Lung (tissue), 12 donors: ENCODE results near the gene ARHGEF7. TPM values are rescaled to one million over a fixed set of nuclear protein-coding genes. Genes with fewer than 3 reads are reported as not detected.

ENCODE experiments used
- ATAC-seq: fragments of 200-7000 bp; cut with Tn5 transposase; one replicate; pipeline ENCODE4 v1.9.1; 2020; ENCODE audit warnings: moderate number of reproducible peaks; ENCODE audit not compliant: insufficient read depth, low FRiP score
- DNase-seq, 3 donors: peaks; one replicate each; pipeline ENCODE4 v3.0.0-alpha.2; 2013 to 2017
- H3K27ac ChIP-seq, 2 donors: one replicate each; pipeline ENCODE4 v1.5.1; 2013; ENCODE audit warnings: mild to moderate bottlenecking in 2 of 2, moderate library complexity in 2 of 2, control low read depth in 1 of 2, inconsistent platforms in 1 of 2, low read depth in 1 of 2, low read length in 1 of 2
- H3K27me3 ChIP-seq, 3 donors: one replicate each; pipeline ENCODE4 v1.5.1; 2013; ENCODE audit warnings: low read length in 2 of 3; ENCODE audit not compliant: control insufficient read depth in 3 of 3, insufficient read depth in 3 of 3
- H3K36me3 ChIP-seq, 4 donors: one replicate each; pipeline ENCODE4 v1.5.1; 2013; ENCODE audit warnings: low read length in 4 of 4, mild to moderate bottlenecking in 1 of 4, moderate library complexity in 1 of 4; ENCODE audit not compliant: control insufficient read depth in 4 of 4, insufficient read depth in 4 of 4
- H3K4me1 ChIP-seq, 5 donors: one replicate each; pipeline ENCODE4 v1.5.1; 2013; ENCODE audit warnings: low read length in 5 of 5, mild to moderate bottlenecking in 2 of 5, moderate library complexity in 1 of 5; ENCODE audit not compliant: control insufficient read depth in 5 of 5, insufficient read depth in 5 of 5
- H3K4me3 ChIP-seq: one replicate; pipeline ENCODE4 v1.5.1; 2013; ENCODE audit warnings: mild to moderate bottlenecking, control low read depth, moderate library complexity
- H3K9ac ChIP-seq, 2 donors: one replicate each; pipeline ENCODE4 v1.5.1; 2013; ENCODE audit warnings: low read length in 2 of 2, control low read depth in 1 of 2; ENCODE audit not compliant: insufficient read depth in 1 of 2
- H3K9me3 ChIP-seq, 4 donors: one replicate each; pipeline ENCODE4 v1.5.1; 2013; ENCODE audit warnings: low read length in 3 of 4, mild to moderate bottlenecking in 1 of 4, moderate library complexity in 1 of 4; ENCODE audit not compliant: control insufficient read depth in 4 of 4, insufficient read depth in 3 of 4
- WGBS, 2 donors: extraction: QIAGEN DNeasy Blood & Tissue Kit; methylation state at CpG; one replicate each; pipeline ENCODE4 v1.1.7; 2013; 5-methylcytosine and 5-hydroxymethylcytosine counted together
- polyA plus RNA-seq, 2 donors: library from polyadenylated mRNA; stranded (reverse); fragments of 200-250 nt; gene quantifications; one replicate each; pipeline ENCODE4 v1.2.1, GENCODE V29; 2013
- total RNA-seq, 2 donors: library from RNA; depleted of rRNA in 1 of 2; stranded (reverse); fragments of >200 nt in 1 of 2; gene quantifications; one replicate each; pipeline ENCODE4 v1.2.1, GENCODE V29; 2014 to 2021
- TF ChIP-seq, protein P1 (sequence below): IDR thresholded peaks from 2 replicates; pipeline ENCODE4 v1.5.1; 2012; ENCODE audit warnings: mild to moderate bottlenecking; ENCODE audit errors: control extremely low read depth, extremely low read depth
- donor health status: control.
- donor health status: control.
- donor health status: Bipolar disorder and iron deficiency.
- donor health status: healthy.
- donor health status: DM: yes; HTN: yes; CAD: no.

The ARHGEF7 gene
- total and polyA plus RNA-seq, 4 donors = 20.9 to 143 (median 37.8) TPM

- ATAC-seq (peak; percentile 73), DNase-seq (peak; percentile 79 to 86 (median 84))
- Histone ChIP-seq H3K27me3 (no peaks in the 10 kb centered on the region), H3K9me3 (no peaks in the 10 kb centered on the region), H3K4me3 (no peak overlapping the region), H3K36me3 (peaks cover 0 to 3% (median under 1%) of the 10 kb centered on the region in 4 donors), H3K27ac (peak overlapping the region in 1 of 2 donors; percentile 71), H3K9ac (peak overlapping the region in 1 of 2 donors; percentile 71), H3K4me1 (peaks cover 12 to 29% (median 25%) of the 10 kb centered on the region in 5 donors)
- WGBS, 2 donors = 51 to 74% methylated on average over 15 of the region's 15 CpGs
- TF ChIP-seq, protein P1, sequence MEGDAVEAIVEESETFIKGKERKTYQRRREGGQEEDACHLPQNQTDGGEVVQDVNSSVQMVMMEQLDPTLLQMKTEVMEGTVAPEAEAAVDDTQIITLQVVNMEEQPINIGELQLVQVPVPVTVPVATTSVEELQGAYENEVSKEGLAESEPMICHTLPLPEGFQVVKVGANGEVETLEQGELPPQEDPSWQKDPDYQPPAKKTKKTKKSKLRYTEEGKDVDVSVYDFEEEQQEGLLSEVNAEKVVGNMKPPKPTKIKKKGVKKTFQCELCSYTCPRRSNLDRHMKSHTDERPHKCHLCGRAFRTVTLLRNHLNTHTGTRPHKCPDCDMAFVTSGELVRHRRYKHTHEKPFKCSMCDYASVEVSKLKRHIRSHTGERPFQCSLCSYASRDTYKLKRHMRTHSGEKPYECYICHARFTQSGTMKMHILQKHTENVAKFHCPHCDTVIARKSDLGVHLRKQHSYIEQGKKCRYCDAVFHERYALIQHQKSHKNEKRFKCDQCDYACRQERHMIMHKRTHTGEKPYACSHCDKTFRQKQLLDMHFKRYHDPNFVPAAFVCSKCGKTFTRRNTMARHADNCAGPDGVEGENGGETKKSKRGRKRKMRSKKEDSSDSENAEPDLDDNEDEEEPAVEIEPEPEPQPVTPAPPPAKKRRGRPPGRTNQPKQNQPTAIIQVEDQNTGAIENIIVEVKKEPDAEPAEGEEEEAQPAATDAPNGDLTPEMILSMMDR = no peak
Measured at GRCh38 chr13:111210544-111211469, 95.7 kb downstream of the ARHGEF7 start.

- WGBS, 2 donors = 76 to 87% methylated on average over 13 of the region's 13 CpGs
- H3K4me1 ChIP-seq = peaks cover 15 to 29% (median 25%) of the 10 kb centered on the region in 5 donors
- H3K4me3 ChIP-seq = no peak overlapping the region
- H3K27me3 ChIP-seq = no peaks in the 10 kb centered on the region
- no peaks in the 10 kb centered on the region for H3K36me3 ChIP-seq
- no peak overlapping the region for H3K27ac ChIP-seq
- H3K9ac ChIP-seq = peak overlapping the region in 1 of 2 donors; percentile 20
- no peaks in the 10 kb centered on the region for H3K9me3 ChIP-seq
- TF ChIP-seq, protein P1 = no peak
- ATAC-seq (no peak), DNase-seq (peak in 2 of 3 donors; percentile 24 to 28)
Measured at GRCh38 chr13:111211789-111212516, 96.8 kb downstream of the ARHGEF7 start.

GRCh38 chr13:111212517-111212873, 97.4 kb downstream of the ARHGEF7 start:
- TF ChIP-seq, protein P1 = no peak
- Histone ChIP-seq H3K4me3 (no peak overlapping the region), H3K9ac (no peak overlapping the region), H3K27ac (no peak overlapping the region), H3K4me1 (peaks cover 15 to 31% (median 25%) of the 10 kb centered on the region in 5 donors), H3K9me3 (no peaks in the 10 kb centered on the region), H3K27me3 (no peaks in the 10 kb centered on the region), H3K36me3 (no peaks in the 10 kb centered on the region)
- 77 to 82% methylated on average over 4 of the region's 4 CpGs for WGBS, 2 donors
- ATAC-seq = no peak
- DNase-seq = no peak
